ENCODE results near the gene IGF1R.
"Not testable (repeated sequence)": the region's sequence is repeated elsewhere in the genome, so short reads cannot be mapped to it uniquely, and the experiment has no call there.

The IGF1R gene

DNA sequence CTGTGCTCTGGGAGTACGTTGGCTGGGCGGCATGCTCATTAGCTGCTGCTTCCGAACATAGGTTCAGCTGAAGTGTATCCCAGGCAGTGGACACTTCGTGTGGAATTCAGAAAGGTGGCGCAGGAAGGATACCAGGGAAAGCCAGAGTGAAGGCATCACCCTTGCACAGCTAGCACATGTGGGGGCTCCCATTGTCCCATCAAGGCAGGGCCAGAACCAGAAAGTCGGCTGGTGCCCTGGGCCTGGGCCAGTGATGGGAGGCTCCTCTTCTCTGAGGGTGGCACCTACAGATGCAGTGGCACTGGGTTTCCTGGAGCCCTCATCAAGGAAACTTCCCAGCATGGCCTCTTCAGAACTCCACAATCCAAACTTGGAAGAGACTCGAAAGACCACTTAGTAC, 302.7 kb downstream of the IGF1R start:
- DNase-seq, result no peak

DNA sequence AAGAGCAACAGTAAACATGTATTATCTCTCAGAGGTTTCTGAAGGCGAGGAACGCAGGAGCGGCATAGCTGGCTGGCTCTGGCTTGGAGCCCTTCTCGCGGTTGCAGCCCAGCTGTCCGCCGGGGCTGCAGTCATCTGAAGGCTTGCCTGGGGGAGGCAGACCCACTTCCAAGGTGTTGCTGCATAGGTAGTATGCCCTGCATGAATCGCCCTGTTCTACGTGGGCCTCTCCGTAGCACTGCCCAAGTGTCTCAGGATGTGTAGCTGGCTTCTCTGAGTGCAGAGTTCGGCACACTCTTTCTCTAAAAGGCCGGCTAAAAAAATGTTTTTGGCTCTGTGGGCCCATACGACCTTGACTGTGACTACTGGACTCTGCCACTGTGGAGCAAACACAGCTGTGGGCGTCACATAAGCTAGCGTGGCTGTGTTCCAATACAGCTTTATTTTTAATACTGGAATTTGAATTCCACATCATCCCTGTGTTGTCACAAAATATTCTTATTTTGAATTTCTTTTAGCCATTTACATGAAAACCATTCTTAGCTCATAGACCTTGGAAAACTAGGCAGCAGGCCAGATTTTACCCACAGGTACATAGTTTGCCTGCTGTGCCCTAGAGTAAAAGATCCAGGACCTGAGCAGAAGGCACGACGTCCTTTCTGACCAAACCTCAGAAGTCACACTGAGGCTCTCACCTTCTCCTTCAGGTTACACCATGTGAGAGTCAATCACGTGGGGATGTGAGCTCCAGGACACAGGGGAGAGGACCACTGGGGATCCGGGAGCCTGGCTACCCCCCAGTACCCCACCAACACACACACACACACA, 303.4 kb downstream of the IGF1R start:
- no peak for DNase-seq

DNA sequence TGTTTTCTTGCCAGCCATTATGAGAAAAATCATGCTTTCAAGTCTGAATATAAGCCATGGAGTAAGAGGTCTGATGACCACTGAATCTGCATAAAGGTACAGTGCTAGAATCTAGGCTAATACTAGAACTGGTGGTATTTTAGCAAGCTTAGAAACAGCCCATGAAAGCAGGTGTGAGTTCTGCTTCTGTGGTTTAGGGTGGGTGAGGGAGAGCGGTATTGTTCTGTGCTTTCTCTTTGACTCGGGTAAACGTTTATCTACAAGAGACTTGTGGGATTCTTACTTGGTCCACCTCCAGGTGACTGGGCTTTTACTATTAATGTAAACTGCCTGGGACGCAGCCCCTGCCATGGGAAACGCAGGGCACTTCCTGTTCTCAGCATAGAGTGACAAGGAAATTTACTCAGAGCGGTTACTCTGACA, 304.1 kb downstream of the IGF1R start:
- DNase-seq, result peak in 2 of 5 experiments; percentile 13 to 61

DNA sequence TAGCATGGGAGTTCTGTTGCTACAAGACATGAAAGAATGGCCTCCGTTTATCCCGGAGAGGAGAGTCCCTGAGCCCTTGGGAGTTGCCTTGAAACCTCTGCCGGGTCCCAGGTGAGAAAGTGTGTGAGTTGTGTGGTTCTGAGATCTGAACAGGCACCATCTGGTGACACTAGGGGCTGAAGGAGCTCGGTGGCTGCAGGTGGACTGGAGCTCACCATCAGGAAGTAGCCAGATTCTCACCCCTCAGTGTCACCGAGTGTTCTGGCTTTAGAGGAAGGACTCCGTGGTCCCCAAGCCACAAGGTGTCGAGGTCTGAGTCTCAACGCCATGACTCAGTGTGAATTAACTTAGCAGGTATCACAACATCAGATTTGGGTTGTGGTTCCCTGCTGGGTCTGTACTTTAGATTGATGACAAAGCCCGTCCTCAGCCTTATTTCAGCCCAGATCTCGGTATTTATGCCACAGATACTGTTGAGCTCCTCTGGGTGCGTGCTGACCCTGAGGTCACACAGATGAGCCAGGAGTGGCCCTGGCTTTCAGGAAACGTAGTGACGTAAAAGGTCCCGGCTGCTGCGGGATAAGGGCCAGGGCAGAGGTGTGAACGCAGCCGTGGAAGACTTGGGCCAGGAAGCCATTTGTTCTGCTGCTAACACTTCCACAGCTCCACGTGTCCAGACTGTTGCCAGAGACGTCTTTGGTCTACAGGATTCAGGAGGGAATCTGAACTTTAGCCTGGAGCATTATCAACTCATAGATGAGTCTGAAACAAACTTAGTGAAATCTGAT, 304.9 kb downstream of the IGF1R start:
- peak in 2 of 5 experiments; percentile 30 to 47 for DNase-seq

DNA sequence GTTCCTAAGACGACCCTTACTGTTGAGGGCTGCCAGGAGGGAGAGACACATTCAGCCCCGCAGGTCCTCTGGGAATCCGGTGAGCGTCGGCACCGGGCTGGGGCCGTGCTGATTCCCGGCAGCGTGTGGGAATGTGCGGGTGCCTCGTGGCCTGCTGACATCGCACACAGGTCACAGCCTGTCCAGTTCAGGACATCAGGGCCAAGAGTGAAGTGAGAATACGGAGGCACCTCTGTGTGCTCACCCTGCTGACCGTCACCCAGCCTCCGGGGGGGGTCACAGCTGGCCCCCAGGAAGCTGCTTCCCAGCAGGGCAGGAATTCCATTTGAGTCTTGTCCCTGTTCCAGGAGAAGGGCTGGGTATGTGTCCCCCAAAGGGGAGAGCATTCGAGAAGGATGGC, 305.6 kb downstream of the IGF1R start:
- DNase-seq, result no peak

DNA sequence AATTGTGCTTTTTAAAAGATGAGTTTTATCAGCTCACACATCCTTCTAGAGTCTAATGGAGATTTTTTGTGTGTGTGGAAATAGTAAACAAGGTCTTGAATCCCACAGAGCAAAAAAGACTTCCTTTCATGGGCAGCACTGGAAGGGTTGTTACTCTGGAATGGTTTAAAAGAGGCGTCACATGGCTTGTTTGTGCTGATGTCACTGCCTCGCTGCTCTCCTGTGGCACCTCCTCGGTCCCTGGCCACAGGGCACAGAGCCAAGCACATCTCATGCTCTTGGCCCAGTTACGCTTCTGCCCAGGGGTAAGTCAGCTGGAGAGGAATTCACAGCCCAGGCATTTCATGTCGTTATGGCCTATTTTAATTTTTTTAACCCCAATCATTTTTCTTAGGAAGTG, 306.1 kb downstream of the IGF1R start:
- no peak for DNase-seq

DNA sequence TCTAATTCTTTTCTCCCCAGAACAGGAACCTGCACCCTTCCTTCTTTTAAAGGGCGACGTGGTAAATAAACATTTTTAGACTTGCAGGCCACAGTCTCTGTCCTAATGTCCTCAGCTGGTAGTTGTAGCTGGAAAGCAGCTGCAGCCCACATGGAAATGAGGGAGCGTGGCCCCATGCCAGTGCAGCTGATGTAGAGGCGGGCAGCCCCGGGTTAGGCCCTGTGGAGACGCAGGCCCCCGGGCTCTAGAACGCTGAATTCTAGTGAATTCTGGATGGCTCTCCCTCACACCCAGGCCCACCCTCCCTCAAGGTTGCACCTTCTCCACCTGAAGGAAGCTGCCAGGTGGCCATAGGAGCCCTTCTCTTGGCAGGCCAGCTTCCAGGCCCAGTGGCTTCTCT, 307.0 kb downstream of the IGF1R start:
- DNase-seq, result no peak

DNA sequence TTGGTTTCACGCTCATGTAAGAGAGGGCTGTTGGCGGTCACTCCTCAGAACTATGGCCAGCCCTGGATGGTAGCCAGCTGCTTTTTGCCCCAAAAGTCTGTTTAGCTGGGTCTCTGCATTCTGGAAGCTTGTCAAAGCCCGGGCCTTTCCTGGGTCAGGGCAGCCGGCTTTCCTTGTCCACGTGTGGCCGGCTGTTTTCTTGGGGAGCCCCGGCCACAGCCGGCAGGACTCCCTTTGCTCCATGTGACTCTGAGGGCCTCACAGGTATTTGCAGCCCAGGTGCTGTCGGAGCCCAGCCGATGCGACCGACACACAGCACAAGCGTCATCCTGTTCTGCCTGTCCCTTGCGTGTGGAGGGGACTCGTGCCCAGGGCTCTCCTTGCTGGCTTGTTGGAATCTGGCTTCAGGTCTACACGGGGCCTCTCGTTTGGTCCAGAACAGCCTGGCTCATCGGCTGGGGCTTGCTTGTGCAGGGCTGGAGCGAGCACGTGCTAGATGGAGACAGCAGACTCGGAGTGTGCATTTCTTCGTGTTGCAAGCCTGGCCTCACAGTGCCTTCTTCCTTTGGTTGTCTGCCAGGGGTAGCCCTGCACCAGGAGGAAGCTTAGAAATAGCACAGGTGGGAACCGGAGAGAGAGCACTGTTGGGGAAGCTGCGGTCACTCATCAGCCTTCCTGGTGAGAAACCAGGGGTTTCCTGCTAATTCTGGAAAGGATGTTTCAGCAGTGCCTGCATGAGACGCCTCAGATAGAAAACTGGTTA, 307.8 kb downstream of the IGF1R start:
- no peak for DNase-seq

DNA sequence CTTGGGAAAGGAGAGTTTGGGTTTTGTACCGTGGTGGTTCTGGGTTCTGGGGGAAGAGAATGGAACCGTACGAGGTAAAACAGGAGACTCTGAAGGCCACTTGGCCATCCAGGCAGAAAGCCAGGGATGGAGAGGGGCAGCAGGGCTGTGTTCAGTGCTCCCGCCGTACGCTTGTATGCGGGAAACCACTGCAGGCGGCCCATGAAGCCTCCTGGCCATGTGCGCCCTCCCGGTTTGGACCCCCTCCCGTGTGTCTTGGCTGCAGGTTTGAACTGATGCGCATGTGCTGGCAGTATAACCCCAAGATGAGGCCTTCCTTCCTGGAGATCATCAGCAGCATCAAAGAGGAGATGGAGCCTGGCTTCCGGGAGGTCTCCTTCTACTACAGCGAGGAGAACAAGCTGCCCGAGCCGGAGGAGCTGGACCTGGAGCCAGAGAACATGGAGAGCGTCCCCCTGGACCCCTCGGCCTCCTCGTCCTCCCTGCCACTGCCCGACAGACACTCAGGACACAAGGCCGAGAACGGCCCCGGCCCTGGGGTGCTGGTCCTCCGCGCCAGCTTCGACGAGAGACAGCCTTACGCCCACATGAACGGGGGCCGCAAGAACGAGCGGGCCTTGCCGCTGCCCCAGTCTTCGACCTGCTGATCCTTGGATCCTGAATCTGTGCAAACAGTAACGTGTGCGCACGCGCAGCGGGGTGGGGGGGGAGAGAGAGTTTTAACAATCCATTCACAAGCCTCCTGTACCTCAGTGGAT, 308.6 kb downstream of the IGF1R start:
- no peak for DNase-seq

DNA sequence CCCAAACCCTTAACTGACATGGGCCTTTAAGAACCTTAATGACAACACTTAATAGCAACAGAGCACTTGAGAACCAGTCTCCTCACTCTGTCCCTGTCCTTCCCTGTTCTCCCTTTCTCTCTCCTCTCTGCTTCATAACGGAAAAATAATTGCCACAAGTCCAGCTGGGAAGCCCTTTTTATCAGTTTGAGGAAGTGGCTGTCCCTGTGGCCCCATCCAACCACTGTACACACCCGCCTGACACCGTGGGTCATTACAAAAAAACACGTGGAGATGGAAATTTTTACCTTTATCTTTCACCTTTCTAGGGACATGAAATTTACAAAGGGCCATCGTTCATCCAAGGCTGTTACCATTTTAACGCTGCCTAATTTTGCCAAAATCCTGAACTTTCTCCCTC, 309.3 kb downstream of the IGF1R start:
- DNase-seq, result no peak

DNA sequence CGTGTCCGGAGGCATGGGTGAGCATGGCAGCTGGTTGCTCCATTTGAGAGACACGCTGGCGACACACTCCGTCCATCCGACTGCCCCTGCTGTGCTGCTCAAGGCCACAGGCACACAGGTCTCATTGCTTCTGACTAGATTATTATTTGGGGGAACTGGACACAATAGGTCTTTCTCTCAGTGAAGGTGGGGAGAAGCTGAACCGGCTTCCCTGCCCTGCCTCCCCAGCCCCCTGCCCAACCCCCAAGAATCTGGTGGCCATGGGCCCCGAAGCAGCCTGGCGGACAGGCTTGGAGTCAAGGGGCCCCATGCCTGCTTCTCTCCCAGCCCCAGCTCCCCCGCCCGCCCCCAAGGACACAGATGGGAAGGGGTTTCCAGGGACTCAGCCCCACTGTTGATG, 309.7 kb downstream of the IGF1R start:
- no peak for DNase-seq

DNA sequence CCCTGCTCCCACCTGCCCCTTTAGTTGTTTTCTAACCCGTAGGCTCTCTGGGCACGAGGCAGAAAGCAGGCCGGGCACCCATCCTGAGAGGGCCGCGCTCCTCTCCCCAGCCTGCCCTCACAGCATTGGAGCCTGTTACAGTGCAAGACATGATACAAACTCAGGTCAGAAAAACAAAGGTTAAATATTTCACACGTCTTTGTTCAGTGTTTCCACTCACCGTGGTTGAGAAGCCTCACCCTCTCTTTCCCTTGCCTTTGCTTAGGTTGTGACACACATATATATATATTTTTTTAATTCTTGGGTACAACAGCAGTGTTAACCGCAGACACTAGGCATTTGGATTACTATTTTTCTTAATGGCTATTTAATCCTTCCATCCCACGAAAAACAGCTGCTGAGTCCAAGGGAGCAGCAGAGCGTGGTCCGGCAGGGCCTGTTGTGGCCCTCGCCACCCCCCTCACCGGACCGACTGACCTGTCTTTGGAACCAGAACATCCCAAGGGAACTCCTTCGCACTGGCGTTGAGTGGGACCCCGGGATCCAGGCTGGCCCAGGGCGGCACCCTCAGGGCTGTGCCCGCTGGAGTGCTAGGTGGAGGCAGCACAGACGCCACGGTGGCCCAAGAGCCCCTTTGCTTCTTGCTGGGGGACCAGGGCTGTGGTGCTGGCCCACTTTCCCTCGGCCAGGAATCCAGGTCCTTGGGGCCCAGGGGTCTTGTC, 310.7 kb downstream of the IGF1R start:
- no peak for DNase-seq

DNA sequence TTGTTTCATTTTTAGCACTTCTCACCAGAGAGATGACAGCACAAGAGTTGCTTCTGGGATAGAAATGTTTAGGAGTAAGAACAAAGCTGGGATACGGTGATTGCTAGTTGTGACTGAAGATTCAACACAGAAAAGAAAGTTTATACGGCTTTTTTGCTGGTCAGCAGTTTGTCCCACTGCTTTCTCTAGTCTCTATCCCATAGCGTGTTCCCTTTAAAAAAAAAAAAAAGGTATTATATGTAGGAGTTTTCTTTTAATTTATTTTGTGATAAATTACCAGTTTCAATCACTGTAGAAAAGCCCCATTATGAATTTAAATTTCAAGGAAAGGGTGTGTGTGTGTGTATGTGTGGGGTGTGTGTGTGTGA, 311.3 kb downstream of the IGF1R start:
- no peak for DNase-seq

DNA sequence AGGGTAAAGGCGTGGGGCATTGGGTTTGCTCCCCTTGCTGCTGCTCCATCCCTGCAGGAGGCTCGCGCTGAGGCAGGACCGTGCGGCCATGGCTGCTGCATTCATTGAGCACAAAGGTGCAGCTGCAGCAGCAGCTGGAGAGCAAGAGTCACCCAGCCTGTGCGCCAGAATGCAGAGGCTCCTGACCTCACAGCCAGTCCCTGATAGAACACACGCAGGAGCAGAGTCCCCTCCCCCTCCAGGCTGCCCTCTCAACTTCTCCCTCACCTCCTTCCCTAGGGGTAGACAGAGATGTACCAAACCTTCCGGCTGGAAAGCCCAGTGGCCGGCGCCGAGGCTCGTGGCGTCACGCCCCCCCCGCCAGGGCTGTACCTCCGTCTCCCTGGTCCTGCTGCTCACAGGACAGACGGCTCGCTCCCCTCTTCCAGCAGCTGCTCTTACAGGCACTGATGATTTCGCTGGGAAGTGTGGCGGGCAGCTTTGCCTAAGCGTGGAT, 312.3 kb downstream of the IGF1R start:
- no peak for DNase-seq

DNA sequence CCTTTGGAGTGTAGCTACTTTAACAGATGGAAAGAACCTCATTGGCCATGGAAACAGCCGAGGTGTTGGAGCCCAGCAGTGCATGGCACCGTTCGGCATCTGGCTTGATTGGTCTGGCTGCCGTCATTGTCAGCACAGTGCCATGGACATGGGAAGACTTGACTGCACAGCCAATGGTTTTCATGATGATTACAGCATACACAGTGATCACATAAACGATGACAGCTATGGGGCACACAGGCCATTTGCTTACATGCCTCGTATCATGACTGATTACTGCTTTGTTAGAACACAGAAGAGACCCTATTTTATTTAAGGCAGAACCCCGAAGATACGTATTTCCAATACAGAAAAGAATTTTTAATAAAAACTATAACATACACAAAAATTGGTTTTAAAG, 315.1 kb downstream of the IGF1R start:
- DNase-seq, result no peak

DNA sequence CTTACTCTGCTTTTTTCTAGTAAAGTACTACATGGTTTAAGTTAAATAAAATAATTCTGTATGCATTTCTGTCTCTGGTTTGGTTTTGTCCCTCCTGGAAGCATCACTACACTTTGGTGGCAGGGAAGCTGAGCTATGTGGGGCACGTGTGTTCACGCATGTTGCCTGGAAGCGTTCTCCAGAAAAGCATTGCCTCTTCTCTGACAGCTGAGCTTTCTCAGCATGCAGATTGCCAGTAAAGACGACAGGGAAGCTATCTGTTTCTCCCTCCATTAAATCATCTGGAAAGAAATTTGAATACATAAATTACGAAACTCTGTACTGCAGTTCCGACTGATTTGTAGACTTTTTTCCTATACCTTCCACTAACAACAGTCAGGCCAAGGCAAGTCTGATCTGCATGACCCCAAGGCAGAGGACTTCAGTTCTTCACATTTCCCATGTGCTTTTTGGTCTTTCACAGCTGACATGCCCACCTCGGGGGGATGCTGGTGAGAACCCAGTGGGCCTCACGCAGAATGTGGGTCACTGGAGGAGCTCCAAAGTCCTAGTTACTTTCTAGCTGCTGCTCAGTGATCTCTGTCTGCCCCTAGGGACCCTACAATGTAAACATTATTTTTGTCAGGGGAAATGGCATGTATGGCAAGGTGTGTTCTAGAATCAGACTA, 316.3 kb downstream of the IGF1R start:
- DNase-seq, result no peak

DNA sequence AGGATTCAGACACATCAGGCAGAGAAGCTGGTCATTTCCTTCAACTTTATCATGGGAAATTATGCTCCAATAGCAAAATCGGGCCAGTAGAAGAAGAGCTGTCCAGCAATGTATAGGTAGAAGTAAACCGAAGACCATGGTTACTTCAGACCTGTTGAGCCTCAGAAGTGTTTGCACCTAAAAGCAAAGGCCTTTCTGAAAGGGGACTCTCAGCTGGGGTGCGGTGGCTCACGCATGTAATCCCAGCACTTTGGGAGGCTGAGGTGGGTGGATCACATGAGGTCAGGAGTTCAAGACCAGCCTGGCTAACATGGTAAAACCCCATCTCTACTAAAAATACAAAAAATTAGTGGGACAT, 316.8 kb downstream of the IGF1R start:
- not testable (repeated sequence) for DNase-seq

DNA sequence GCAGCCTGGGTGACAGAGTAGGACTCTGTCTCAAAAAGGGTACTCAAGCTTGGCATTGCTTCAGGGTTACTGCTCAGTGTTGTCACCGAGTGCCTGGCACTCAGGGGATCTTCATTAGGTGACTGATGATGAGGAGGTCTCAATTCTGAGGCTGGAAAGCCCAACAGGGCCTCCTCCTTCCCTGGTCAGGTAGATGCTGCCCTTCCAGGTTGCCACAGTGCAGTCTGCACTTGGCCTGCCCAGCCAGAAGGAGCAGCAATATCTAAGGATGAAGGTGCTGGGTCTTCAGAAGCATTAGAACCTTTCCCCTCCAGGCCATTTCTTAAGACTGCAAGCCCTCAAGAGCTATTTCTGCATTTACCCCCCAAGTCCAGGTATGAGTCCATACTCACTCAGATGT, 317.3 kb downstream of the IGF1R start:
- DNase-seq, result no peak

DNA sequence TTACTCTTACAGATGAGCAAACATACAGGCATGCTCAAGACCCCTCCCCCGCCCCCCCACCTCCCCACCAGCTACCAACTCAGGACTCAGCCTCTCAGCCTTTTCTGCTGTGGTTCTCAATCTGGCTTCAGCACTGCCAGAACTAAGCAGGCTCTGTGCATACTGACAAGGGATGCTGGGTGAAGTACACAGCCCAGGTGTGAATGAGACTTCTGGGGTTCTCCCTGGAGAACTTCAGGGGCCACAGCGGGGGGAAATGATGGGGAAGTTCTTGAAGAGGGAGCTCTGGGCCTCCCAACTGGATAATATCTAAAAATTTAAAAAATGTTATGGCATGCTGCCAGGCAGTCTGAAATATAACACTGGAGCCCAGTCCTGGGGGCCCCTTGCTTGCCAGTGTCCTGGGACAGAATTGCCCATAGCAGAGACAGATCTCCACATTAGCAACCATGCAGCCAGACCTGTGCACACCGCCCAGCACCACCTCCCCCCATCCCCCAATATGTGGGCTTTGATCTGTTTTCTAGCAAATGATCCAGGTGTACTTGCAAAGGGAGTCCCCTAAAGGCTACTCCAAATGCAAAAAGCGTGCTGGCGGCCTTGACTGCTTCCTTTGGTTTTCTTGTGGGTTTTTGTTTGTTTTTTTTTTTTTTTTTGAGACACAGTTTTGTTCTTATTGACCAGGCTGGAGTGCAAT, 317.9 kb downstream of the IGF1R start:
- DNase-seq, result no peak

DNA sequence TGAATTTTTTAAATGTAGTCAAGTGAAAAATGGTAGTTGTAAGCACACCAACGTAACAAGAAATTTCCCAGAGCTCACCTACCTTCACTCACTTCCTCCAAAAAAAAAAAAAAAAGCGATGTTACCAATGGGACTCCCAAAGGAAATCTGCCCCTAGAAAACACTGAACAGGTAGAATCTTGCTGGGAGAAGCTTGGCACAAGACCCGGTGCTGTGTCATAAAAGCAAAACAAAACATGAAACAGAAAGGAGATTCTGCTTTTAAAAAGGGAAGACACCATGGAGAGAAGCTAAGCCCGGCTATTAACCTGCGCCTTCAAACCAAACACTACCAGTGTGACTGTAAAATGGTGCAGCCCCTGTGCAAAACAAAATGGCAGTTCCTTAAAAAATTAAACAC, 318.8 kb downstream of the IGF1R start:
- DNase-seq, result no peak

DNA sequence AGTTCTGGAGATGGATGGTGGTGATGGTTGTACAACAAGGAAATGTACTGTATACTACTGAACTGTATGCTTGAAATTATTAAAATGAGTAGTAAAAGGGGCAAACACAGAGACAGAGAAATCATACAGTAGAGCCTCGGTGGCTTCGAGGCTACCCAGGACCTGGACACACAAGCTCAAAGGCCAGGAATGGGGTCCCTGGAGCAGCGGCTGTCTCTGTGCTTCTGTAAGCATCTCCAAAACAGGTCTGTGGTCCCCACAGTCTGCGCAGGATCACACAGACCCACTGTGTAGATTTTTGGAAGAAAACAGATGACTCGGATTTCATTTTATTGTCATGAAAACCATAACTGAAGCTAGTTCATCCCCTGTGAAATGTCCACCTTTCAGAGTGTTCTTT, 319.6 kb downstream of the IGF1R start:
- DNase-seq, result no peak

All from T-helper 2 cell (primary cell).